GM06990 (cell line): Measurements from ENCODE around the gene SPOCK3.

Experiments
- DNase-seq: peaks from one replicate; pipeline ENCODE4 v3.0.0-alpha.2; 2011; ENCODE audit not compliant: insufficient read length; ENCODE audit errors: extremely low read depth
- H3K27me3 ChIP-seq: replicated peaks from 2 replicates; pipeline ENCODE4 v1.6.0; 2011; ENCODE audit warnings: low read length; ENCODE audit not compliant: control insufficient read depth, insufficient read depth
- H3K36me3 ChIP-seq: 2 replicates; pipeline ENCODE4 v1.5.1; 2011; ENCODE audit warnings: low read length; ENCODE audit not compliant: control insufficient read depth, insufficient read depth
- H3K4me3 ChIP-seq: replicated peaks from 2 replicates; pipeline ENCODE4 v1.5.1; 2011; ENCODE audit warnings: low read depth, mild to moderate bottlenecking, control low read depth, low read length
- CTCF ChIP-seq: IDR thresholded peaks from 2 replicates; pipeline ENCODE4 v1.5.1; 2011; ENCODE audit warnings: low read length, control low read depth, mild to moderate bottlenecking, inconsistent platforms; ENCODE audit not compliant: insufficient read depth, poor library complexity, severe bottlenecking

SPOCK3 gene

GRCh38 chr4:166913926-166914325 is 320.4 kb downstream of the SPOCK3 start:
- TF ChIP-seq CTCF = no peak
- DNase-seq = no peak

GRCh38 chr4:166903408-166903807 is 330.9 kb downstream of the SPOCK3 start:
- TF ChIP-seq CTCF = no peak
- H3K36me3 ChIP-seq = no peaks in the 10 kb centered on the region
- no peak for DNase-seq
- no peak overlapping the region for H3K4me3 ChIP-seq
- no peaks in the 10 kb centered on the region for H3K27me3 ChIP-seq

More at GRCh38 chr4:166913926-166914325, 320.4 kb downstream of the SPOCK3 start:
- no peaks in the 10 kb centered on the region for H3K27me3 ChIP-seq
- no peaks in the 10 kb centered on the region for H3K36me3 ChIP-seq
- H3K4me3 ChIP-seq = no peak overlapping the region

GRCh38 chr4:166902941-166903340 is 331.4 kb downstream of the SPOCK3 start:
- Histone ChIP-seq H3K4me3 (no peak overlapping the region), H3K27me3 (no peaks in the 10 kb centered on the region), H3K36me3 (no peaks in the 10 kb centered on the region)
- no peak for DNase-seq
- TF ChIP-seq CTCF = no peak

GRCh38 chr4:166896254-166896653 is 338.0 kb downstream of the SPOCK3 start:
- TF ChIP-seq CTCF = no peak
- DNase-seq = peak; percentile 34
- Histone ChIP-seq H3K36me3 (no peaks in the 10 kb centered on the region), H3K27me3 (no peaks in the 10 kb centered on the region), H3K4me3 (no peak overlapping the region)

GRCh38 chr4:166895771-166896170 is 338.5 kb downstream of the SPOCK3 start:
- H3K27me3 ChIP-seq = no peaks in the 10 kb centered on the region
- H3K4me3 ChIP-seq = no peak overlapping the region
- H3K36me3 ChIP-seq = no peaks in the 10 kb centered on the region
- TF ChIP-seq CTCF = no peak
- no peak for DNase-seq

- Histone ChIP-seq H3K4me3 (no peak overlapping the region), H3K36me3 (no peaks in the 10 kb centered on the region), H3K27me3 (no peaks in the 10 kb centered on the region)
- no peak for DNase-seq
- TF ChIP-seq CTCF = no peak
Measured at GRCh38 chr4:166887457-166887856, 346.8 kb downstream of the SPOCK3 start.
